WTC11 (cell line): Measurements from ENCODE around the gene TCF20.

Experiments used
- GABPB1 ChIP-seq: sonication (generic); formaldehyde crosslinking; IDR thresholded peaks from 2 replicates; pipeline ENCODE4 v1.8.1; 2023; ENCODE audit warnings: mild to moderate bottlenecking, missing genetic modification reagents
- KAT7 ChIP-seq: sonication (generic); formaldehyde crosslinking; IDR thresholded peaks from 2 replicates; pipeline ENCODE4 v1.8.1; 2023; ENCODE audit warnings: missing genetic modification reagents, mild to moderate bottlenecking, borderline replicate concordance
- NFE2L1 ChIP-seq: sonication (generic); formaldehyde crosslinking; IDR thresholded peaks from 2 replicates; pipeline ENCODE4 v1.8.1; 2023; ENCODE audit warnings: missing genetic modification reagents
- TP53 ChIP-seq: sonication (generic); formaldehyde crosslinking; IDR thresholded peaks from 2 replicates; pipeline ENCODE4 v1.8.1; 2023; ENCODE audit warnings: mild to moderate bottlenecking, missing genetic modification reagents
- TF ChIP-seq, protein P1 (sequence below): sonication (generic); formaldehyde crosslinking; IDR thresholded peaks from 2 replicates; pipeline ENCODE4 v1.8.1; 2023; ENCODE audit warnings: mild to moderate bottlenecking, missing genetic modification reagents, moderate library complexity
- TF ChIP-seq, protein P2 (sequence below): fragments of 200-600 bp; IDR thresholded peaks from 2 replicates; pipeline ENCODE4 v1.8.0; 2022; ENCODE audit warnings: antibody characterized with exemption
- TF ChIP-seq, protein P3 (sequence below): sonication (generic); formaldehyde crosslinking; IDR thresholded peaks from 2 replicates; pipeline ENCODE4 v1.8.1; 2022; ENCODE audit warnings: missing genetic modification reagents, borderline replicate concordance
- TF ChIP-seq, protein P4 (sequence below): sonication (generic); formaldehyde crosslinking; IDR thresholded peaks from 2 replicates; pipeline ENCODE4 v1.8.0; 2022; ENCODE audit warnings: mild to moderate bottlenecking, missing genetic modification reagents
- TF ChIP-seq, protein P5 (sequence below): fragments of 250-450 bp; sonication (Bioruptor Pico); IDR thresholded peaks from 2 replicates; pipeline ENCODE4 v1.8.0; 2021; ENCODE audit warnings: mild to moderate bottlenecking

DNA sequence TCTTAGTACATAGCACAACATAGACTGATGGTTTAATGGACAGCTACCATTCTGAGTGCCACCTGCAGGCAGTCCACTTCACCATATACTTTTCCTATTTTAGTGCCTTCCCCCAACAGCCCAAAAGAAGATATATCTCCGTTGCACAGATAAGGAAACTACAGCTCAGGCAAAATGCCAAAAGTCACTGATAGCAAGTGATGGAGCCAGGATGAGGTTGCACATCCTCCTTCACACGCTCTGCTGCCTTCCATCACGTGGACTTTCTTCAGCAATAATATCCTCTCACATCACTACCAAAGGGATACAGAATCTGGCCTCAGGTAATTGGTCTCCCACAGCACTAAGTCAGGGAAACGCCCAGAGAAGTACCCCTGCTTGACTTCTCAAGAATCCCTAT, 7.5 kb downstream of the TCF20 start:
- TF ChIP-seq, protein P1, sequence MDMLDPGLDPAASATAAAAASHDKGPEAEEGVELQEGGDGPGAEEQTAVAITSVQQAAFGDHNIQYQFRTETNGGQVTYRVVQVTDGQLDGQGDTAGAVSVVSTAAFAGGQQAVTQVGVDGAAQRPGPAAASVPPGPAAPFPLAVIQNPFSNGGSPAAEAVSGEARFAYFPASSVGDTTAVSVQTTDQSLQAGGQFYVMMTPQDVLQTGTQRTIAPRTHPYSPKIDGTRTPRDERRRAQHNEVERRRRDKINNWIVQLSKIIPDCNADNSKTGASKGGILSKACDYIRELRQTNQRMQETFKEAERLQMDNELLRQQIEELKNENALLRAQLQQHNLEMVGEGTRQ (CRISPR knock-in tag): no peak
- no peak for TF ChIP-seq NFE2L1
- TF ChIP-seq GABPB1 (CRISPR knock-in tag): no peak
- no peak for TF ChIP-seq KAT7
- TF ChIP-seq, protein P2, sequence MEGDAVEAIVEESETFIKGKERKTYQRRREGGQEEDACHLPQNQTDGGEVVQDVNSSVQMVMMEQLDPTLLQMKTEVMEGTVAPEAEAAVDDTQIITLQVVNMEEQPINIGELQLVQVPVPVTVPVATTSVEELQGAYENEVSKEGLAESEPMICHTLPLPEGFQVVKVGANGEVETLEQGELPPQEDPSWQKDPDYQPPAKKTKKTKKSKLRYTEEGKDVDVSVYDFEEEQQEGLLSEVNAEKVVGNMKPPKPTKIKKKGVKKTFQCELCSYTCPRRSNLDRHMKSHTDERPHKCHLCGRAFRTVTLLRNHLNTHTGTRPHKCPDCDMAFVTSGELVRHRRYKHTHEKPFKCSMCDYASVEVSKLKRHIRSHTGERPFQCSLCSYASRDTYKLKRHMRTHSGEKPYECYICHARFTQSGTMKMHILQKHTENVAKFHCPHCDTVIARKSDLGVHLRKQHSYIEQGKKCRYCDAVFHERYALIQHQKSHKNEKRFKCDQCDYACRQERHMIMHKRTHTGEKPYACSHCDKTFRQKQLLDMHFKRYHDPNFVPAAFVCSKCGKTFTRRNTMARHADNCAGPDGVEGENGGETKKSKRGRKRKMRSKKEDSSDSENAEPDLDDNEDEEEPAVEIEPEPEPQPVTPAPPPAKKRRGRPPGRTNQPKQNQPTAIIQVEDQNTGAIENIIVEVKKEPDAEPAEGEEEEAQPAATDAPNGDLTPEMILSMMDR: no peak
- no peak for TF ChIP-seq TP53 (CRISPR knock-in tag)
- TF ChIP-seq, protein P3, sequence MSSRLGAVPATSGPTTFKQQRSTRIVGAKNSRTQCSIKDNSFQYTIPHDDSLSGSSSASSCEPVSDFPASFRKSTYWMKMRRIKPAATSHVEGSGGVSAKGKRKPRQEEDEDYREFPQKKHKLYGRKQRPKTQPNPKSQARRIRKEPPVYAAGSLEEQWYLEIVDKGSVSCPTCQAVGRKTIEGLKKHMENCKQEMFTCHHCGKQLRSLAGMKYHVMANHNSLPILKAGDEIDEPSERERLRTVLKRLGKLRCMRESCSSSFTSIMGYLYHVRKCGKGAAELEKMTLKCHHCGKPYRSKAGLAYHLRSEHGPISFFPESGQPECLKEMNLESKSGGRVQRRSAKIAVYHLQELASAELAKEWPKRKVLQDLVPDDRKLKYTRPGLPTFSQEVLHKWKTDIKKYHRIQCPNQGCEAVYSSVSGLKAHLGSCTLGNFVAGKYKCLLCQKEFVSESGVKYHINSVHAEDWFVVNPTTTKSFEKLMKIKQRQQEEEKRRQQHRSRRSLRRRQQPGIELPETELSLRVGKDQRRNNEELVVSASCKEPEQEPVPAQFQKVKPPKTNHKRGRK (CRISPR knock-in tag): no peak
- TF ChIP-seq, protein P4, sequence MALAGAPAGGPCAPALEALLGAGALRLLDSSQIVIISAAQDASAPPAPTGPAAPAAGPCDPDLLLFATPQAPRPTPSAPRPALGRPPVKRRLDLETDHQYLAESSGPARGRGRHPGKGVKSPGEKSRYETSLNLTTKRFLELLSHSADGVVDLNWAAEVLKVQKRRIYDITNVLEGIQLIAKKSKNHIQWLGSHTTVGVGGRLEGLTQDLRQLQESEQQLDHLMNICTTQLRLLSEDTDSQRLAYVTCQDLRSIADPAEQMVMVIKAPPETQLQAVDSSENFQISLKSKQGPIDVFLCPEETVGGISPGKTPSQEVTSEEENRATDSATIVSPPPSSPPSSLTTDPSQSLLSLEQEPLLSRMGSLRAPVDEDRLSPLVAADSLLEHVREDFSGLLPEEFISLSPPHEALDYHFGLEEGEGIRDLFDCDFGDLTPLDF (CRISPR knock-in tag): no peak
- TF ChIP-seq, protein P5, sequence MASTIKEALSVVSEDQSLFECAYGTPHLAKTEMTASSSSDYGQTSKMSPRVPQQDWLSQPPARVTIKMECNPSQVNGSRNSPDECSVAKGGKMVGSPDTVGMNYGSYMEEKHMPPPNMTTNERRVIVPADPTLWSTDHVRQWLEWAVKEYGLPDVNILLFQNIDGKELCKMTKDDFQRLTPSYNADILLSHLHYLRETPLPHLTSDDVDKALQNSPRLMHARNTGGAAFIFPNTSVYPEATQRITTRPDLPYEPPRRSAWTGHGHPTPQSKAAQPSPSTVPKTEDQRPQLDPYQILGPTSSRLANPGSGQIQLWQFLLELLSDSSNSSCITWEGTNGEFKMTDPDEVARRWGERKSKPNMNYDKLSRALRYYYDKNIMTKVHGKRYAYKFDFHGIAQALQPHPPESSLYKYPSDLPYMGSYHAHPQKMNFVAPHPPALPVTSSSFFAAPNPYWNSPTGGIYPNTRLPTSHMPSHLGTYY (CRISPR knock-in tag): no peak
